NCI-H526 treated with DMSO at 0.1 percent for 48 hours (cell line): ENCODE results near the gene TBC1D5.
"Not testable (repeated sequence)": the region's sequence is repeated elsewhere in the genome, so short reads cannot be mapped to it uniquely, and the experiment has no call there.

Experiments used
- DNase-seq: peaks from one replicate; lab custom pipeline; 2025; lab: John Stamatoyannopoulos, UW

TBC1D5 gene

DNA sequence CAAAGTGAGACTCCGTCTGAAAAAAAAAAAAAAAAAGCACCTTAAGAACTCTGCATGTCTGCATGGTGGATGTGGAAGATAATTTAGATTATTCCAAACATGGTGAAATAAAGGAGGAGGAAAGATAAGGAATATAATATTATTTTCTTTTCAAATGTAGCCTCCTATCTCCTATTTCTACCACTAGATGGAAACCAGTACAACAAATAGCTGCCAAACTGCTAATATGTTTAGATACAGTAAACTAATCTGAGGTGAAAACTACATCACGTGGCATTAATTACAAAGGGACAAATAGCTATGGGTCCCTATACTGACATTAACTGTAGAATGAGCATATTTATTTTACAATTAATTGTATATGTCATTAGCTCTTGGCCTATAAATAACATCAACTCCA, 197.8 kb downstream of the TBC1D5 start:
- no peak for DNase-seq

DNA sequence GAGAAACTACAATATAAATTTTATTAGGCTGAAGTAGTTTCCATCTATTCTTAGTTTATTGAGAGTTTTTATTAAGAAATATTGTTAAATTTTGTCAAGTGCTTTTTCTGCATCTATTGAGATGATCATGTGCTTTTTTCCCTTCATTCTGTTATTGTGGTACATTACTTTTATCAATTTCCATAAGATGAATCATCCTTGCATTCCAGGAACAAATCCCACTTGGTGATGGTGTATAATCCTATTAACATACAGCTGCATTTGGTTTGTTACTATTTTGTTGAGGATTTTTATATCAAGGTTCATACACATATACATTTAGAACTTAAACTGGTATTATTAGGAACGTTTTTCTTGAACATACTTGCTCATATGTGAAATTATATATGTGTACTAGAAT, 199.8 kb downstream of the TBC1D5 start:
- DNase-seq: no peak

DNA sequence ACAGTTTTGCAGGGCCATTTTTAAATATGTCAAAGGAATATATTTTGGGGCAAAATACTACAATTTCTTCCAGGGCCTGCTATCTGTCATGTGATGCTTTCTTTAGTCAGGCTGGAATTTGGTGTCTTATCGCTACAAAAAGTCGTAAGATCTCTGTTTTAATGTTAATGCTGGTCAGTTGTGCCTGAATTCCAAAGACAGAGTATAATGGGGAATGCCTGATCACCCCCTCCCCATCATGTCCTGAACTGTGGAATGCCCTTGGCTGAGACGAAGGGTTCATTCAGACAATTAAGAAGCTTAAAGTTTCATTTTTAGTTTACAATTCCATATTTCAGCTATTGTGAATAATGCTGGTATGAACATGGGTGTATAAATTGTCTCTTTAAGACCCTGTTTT, 203.0 kb downstream of the TBC1D5 start:
- DNase-seq: no peak

DNA sequence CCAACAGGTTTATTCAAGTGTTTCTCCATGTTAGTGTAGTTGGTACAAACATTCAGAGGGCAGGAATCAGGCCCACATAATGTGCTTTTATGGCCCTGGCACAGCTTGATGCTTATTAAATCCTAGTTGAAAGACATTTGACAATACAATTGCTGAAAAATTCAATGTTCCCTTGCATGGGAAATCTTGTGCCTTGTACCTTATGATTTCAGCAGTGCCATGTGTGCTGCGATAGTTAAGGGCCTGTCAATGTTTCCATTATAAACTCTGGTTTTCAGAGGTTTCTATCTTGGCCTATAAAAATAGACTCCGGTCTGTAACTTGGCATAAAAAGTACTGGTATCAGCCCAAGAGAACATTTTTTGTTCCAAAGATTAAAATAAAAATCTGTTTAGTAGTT, 207.2 kb downstream of the TBC1D5 start:
- DNase-seq: no peak

DNA sequence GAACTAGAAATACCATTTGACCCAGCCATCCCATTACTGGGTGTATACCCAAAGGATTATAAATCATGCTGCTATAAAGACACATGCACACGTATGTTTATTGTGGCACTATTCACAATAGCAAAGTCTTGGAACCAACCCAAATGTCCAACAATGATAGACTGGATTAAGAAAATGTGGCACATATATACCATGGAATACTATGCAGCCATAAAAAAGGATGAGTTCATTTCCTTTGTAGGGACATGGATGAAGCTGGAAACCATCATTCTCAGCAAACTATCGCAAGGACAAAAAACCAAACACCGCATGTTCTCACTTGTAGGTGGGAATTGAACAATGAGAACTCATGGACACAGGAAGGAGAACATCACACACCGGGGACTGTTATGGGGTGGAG, 210.0 kb downstream of the TBC1D5 start:
- DNase-seq: not testable (repeated sequence)

DNA sequence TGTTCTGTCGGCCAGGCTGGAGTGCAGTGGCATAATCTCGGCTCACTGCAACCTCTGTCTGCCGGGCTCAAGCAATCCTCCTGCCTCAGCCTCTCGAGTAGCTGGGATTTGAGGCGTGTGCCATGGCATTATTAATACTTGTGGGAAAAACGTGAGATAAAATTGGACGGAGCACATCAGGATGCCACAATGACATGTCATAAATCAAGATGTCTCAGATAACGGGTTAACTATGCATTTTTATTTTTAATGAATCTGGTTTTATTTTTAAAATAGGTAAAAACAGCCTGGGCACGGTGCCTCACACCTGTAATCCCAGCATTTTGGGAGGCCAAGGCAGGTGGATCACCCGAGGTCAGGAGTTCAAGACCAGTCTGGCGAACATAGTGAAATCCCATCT, 212.8 kb downstream of the TBC1D5 start:
- no peak for DNase-seq

DNA sequence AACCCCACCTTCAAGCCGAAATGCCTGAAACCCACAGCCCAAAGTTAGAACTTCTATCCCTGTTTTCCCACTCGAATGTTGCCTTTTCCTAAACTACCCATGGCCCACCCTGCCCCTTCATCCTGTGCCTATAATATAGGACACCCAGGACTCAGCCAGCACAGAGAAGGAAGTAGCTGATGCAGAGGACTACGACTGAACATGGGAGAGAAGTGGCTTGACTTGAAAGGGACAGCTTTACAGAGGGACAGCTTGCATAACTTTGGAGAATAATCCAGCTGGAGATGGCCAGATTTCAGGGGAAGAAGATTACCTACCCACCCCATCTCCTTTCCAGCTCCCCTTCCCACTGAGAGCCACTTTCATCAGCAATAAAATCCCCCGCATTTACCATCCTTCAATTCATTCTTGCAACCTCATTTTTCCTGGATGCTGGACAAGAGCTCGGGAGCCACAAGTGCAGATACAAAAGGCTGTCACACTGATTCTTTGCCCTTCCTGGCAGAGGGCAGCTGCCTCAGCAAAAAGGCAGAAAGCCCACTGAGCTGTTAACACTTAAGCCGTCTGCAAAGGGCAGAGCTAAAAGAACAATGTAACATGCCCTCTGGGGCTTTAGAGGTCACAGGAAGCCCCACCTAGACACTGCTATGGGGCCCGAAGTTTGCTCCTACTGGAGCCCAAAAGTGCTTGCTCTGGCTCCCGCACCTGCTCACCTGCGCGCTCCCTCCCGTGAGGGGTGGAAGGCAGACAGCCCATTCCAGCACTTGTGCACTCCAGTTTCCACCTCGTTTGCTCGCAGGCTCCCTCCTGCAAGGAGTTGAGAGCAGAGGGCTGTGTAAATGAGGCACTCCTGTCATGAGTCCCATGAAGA, 224.0 kb downstream of the TBC1D5 start:
- no peak for DNase-seq

DNA sequence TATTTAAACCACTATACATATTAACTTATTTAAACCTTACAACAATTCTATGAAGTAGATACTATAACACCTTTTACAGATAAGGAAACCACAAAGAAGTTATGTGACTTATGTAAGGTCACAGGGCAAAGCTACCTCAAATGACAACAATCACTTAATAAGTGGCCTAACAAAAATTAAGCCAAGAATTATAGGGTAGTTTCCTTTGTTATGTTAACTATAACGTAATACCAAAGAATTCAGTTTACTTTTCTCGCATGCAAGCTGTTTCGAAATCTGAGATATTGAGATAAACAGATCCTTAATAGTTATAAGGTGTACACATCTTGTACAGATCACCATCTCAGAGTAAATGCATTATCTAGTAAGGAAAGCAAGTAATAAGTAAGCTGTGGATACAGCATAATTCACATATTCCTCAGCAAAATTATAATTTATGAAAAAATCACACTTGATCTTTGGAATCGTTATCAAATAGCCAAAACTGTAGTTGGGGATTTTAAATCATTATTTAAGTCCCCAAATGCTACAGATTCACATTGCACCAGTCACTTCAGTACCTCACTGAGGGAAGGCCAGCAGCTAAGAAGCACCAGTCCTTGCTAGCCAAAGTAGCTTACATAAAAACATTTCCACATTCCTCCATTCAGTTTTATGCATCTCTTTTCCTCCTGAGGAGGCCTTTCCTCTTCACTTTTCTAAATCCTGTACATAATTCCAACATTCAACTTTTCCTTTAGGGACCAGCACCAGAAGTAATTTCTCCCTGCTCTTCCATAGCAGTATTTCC, 226.8 kb downstream of the TBC1D5 start:
- no peak for DNase-seq

DNA sequence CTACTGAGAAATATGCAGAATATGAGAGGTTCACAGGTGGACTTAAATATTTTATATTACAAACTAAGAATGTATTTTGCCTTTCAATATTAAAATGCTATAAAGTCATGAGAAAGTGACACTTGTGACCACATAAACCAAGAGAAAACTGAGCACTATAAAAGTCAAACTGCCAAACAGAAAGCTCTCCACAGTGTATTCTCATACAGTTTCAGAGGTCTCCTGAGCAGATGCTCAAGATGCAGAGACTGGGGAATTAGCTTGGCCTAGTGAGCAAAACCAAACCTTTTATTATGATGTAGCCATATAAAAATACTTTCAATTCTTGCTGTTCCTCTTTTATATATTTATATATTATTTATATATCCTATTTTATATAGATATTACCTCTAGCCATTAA, 227.8 kb downstream of the TBC1D5 start:
- no peak for DNase-seq

DNA sequence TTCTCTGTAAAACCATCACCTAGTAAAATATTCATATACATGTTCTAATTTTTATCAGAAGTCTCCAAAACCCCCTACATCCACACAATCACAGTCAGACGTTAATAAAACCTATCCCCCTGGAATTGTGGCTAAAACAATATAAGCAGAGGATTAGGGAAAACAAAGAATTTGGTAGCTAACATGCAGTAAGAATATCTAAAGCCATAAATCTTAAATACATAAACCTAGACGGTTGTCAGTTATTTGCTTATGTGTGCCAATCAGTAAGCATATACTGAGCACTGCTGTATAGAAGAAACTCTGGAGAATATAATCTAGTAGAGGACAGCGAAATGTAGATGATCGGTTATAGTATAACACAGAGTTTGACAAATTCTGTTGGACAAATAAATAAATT, 232.2 kb downstream of the TBC1D5 start:
- no peak for DNase-seq

DNA sequence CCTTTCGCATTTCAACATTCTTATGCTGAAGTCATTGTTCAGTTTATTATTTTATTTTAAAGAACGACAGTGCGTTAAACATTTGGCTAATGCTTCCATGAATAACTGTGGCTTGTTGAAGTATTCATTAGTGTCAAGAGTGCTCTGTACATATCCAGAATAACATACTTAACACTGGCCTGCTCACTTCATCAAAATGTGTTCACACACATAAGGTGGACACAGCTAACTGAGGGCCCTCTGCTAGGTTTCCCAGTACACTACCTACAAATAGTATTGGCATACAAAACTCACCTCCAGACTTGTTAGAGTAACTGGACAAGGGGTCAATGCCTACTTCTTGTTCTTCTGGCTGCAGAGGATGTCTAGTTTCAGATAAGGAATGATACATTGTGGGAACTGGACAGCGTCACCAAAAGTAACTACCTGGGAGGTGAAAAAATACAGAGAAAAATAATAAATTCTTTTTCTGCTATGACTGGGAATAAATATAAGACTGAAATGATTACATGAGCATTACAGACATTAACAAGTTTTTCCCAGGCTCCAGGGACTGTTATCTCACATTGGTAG, 234.2 kb downstream of the TBC1D5 start:
- no peak for DNase-seq

DNA sequence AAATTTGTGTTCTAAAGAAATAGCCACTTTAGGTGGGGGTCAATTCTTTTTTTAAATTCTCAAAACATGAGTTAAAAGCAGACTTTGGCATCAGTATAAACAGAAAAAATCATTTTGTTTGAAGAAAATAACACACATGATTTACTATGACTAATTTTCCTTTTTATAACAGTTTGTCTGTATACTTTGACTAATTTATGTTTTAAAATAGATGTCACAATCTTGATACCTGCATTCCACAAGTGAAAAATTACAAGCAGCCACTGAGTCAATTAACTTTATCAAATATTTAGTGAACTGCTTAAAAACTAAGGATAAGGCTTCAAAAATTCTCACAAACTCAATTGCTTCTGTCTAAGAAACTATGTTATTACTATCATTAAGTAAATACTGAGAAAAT, 235.0 kb downstream of the TBC1D5 start:
- DNase-seq: no peak

DNA sequence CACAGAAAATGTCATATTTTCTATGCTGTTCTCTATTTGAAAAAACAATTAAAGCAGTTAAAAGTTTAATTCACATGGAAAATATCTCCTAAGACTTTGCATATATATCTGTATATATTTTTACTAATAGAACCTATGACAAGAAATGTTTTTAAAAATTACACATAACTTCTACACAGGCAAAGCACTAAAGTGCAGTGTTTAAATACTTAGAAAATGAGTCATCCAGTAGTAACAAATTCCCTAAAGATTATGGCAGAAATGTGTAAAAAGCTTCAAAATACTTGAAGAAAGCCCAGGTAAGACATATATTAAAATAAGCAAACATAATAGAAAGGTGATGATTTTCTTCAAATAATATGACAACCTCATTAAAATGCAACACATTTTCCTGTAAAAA, 236.6 kb downstream of the TBC1D5 start:
- DNase-seq: no peak

DNA sequence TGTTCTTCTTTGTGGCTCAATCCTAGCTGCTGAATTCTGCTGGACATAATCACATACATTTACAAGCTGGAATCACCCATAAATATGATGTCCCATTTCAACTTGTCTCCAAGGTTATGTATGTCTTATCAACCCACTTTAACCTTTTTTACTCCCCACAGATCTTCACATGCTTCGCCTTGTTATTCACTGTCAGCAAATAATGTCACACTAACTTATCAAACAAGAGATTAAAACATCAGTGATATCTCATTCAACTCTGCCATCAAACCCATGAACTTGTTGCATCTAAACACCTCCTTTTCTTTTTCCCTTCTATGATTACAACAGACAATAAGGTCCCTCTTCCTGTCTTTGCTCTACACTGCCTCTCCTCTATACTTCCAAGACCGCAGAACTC, 240.7 kb downstream of the TBC1D5 start:
- no peak for DNase-seq

DNA sequence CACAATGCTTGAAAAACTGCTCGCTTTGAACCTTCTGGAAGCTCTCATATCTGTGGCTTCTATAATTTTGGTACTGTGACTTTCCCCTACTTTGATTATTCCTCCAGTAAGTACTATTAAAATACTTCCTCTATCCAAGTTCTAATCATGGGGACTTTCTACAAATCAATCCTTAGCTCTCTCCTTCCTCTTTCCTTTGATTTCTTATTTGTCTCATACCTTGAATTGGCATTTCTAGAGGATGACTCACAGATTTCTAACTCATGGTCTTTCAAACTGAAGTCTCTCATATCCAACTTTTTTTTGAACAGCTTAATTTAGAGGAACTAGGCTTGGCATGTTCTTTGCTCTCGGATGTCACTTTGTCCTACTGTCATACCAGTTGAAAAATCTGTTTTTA, 241.8 kb downstream of the TBC1D5 start:
- no peak for DNase-seq

DNA sequence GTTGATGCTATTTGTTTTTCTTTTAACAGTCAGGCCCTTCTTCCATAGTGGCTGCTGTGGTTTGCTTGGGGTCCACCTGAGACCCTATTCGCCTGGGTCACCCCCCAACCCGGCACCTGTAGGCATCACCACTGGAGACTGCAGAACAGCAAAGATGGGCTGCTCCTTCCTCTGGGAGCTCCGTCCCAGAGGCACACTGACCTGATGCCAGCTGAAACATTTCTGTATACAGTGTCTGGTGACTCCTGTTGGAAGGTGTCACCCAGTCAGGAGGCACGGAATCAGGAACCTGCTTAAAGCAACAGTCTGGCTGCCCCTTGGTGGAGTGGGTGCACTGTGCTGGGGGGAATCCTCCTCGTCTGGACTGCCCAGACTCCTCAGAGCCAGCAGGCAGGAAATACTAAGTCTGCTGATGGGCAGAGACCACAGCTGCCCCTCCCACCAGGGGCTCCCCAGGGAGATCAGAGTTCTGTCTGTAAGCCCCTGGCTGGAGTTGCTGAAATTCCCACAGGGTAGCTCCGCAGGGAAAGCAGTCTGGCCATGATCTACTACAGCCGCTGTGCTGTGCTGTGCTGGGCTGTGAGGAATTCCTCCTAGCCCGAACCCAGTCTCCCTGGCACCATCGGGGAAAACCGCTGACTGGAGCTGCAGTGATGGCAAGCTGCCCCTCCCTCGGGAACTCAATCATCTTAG, 248.2 kb downstream of the TBC1D5 start:
- no peak for DNase-seq

DNA sequence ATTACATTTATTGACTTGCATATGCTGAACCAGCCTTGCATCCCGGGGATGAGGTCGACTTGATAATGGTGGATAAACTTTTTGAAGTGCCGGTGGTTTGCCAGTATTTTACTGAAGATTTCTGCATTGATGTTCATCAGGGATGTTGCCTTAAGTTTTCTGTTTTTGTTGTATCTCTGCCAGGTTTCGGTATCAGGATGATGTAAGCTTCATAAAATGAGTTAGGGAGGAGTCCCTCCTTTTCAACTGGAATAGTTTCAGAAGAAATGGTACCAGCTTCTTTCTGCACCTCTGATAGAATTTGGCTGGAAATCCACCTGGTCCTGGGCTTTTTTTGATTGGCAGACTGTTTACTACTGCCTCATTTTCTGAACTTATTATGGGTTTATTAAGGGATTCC, 250.8 kb downstream of the TBC1D5 start:
- no peak for DNase-seq

DNA sequence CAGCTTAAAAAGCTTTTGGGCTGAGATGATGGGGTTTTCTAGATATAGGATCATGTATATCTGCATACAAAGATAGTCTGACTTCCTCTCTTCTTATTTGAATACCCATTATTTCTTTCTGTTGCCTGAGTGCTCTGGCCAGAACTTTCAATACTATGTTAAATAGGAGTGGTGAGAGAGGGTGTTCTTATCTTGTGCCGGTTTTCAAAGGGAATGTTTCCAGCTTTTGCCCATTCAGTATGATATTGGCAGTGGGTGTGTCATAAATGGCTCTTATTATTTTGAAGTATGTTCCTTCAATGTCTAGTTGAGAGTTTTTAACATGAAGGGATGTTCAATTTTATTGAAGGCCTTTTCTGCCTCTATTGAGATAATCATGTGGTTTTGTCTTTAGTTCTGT, 251.2 kb downstream of the TBC1D5 start:
- DNase-seq: not testable (repeated sequence)

DNA sequence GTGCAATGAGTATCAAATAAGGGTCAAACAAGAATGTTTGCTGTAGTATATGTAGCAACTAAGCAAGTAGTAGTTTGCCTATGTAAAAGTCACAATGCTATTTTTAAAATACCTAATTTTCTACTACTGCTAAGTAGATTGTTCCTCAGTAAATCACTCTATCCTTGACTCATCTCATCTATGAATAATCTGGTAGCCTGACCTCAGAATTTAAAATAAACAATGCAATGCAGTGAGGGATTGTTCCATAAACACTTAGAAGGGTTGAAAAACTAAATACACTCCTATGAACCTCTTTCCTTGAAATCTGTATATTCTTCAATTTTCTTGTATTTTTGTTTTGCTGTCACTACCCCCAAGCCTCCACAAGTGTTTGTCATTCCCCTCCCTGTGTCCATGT, 253.3 kb downstream of the TBC1D5 start:
- DNase-seq: no peak

DNA sequence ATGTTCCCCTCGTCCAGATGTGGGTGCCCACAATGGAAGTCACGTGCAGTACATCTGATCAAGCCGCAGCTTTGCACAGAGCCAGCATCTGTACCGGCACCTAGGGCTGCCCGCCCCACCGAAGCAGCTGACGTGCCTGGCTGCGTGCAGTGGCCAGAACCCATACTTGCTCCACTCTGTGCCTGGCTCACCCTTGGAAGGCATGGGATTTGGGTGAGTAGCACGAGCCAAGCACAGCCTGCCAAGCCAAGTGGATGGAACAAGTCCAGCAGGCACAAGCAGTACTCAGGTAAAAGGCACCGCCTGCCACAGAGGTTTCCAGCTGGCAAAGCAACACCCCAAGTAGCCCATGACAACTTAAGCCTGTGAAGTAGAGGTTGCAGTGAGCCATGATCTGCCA, 261.3 kb downstream of the TBC1D5 start:
- no peak for DNase-seq

DNA sequence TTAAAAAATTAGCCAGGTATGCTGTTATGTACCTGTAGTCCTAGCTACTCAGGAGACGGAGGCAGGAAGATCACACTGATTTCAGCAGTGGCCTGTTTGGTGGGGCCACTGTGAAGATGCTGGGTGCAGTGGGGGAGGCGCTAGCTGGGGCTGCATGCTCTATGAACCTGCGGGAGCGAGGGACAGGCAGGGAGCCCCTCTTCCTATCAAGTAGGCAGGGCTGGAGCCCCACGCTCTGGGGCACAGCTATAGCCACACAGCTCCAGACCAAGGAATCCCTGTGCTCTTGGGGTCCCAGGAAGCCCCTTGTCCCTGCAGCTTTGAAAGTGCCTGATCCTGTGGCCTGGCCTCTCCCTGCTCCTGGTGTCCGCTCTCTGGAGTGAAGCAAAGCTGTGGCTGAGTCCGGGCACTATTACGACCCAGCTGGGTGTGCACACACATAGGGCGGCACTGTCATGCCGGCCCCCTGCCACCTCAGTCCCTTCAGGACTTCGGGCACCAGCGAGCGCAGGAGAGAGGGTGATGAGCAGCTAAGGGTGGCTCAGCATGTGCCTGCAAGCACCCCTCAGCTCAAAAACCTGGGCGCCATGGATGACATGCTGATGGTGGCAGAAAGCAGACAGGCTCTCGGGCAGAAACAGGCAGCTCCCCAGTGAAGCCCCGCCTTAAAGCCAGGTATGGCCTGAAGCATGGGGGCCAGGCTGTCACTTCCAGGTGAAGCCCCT, 262.6 kb downstream of the TBC1D5 start:
- DNase-seq: no peak

DNA sequence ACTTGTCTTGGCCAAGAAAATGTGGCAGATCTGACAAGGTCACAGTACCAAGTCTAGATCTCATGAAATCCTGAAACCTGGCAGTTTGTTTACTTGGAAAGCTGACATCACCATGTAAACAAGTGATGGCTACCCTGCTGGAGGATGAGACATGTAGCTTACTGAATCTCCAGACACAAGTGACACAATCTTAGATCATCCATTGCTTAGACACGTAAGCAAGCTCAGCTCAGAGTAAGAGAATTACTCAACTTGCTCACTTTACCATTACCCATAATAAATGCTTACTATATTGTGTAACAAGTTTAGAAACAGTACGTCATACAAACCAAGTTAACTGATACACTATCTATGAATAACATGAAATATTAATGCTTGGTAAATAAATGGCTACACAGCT, 263.8 kb downstream of the TBC1D5 start:
- no peak for DNase-seq
